ENCODE data around the gene ZNF516.
"Not testable (repeated sequence)": the region's sequence is repeated elsewhere in the genome, so short reads cannot be mapped to it uniquely, and the experiment has no call there.

Gene ZNF516

GRCh38 chr18:76495006-76495370, at the start of gene ZNF516:
Gene ZNF516, minus strand, starts transcription at chr18:76495242. Its CDS starts 52,188 bp downstream, at chr18:76443054.
- DNase-seq (ENCODE audit: low read depth), result no peak

- DNase-seq (ENCODE audit: low read depth), result no peak
Observed at GRCh38 chr18:76538846-76539245, 43.8 kb upstream of the ZNF516 start.

GRCh38 chr18:76537621-76538020, 42.6 kb upstream of the ZNF516 start:
- DNase-seq (ENCODE audit: low read depth), result no peak

GRCh38 chr18:76536593-76536992, 41.6 kb upstream of the ZNF516 start:
- DNase-seq (ENCODE audit: low read depth), result not testable (repeated sequence)

- DNase-seq (ENCODE audit: low read depth), result no peak
Observed at GRCh38 chr18:76532875-76533274, 37.8 kb upstream of the ZNF516 start.

- DNase-seq (ENCODE audit: low read depth), result no peak
Observed at GRCh38 chr18:76530846-76531245, 35.8 kb upstream of the ZNF516 start.

- DNase-seq (ENCODE audit: low read depth), result no peak
Observed at GRCh38 chr18:76530391-76530790, 35.3 kb upstream of the ZNF516 start.

- DNase-seq (ENCODE audit: low read depth), result no peak
Observed at GRCh38 chr18:76529433-76529811, 34.4 kb upstream of the ZNF516 start.

- DNase-seq (ENCODE audit: low read depth), result no peak
Observed at GRCh38 chr18:76528477-76529432, 33.7 kb upstream of the ZNF516 start.

GRCh38 chr18:76525911-76526310, 30.9 kb upstream of the ZNF516 start:
- no peak for DNase-seq (ENCODE audit: low read depth)

- no peak for DNase-seq (ENCODE audit: low read depth)
Observed at GRCh38 chr18:76524900-76525698, 30.1 kb upstream of the ZNF516 start.

GRCh38 chr18:76524477-76524876, 29.4 kb upstream of the ZNF516 start:
- no peak for DNase-seq (ENCODE audit: low read depth)

GRCh38 chr18:76522551-76522950, 27.5 kb upstream of the ZNF516 start:
- DNase-seq (ENCODE audit: low read depth), result no peak

GRCh38 chr18:76522122-76522503, 27.1 kb upstream of the ZNF516 start:
- DNase-seq (ENCODE audit: low read depth), result no peak

GRCh38 chr18:76521417-76522121, 26.5 kb upstream of the ZNF516 start:
- no peak for DNase-seq (ENCODE audit: low read depth)

GRCh38 chr18:76518860-76519538, 24.0 kb upstream of the ZNF516 start:
- no peak for DNase-seq (ENCODE audit: low read depth)

- DNase-seq (ENCODE audit: low read depth), result no peak
Observed at GRCh38 chr18:76518123-76518859, 23.2 kb upstream of the ZNF516 start.

GRCh38 chr18:76515576-76515975, 20.5 kb upstream of the ZNF516 start:
- DNase-seq (ENCODE audit: low read depth), result no peak

GRCh38 chr18:76514573-76514972, 19.5 kb upstream of the ZNF516 start:
- no peak for DNase-seq (ENCODE audit: low read depth)

- DNase-seq (ENCODE audit: low read depth), result no peak
Observed at GRCh38 chr18:76507830-76508385, 12.9 kb upstream of the ZNF516 start.

All from stimulated activated CD8-positive, alpha-beta memory T cell treated with anti-CD3 and anti-CD28 coated beads, Interleukin-7, amount 100 ng/mL, for 24 hours (primary cell).